ENCODE results near the gene ZFY. TPM values are rescaled to one million over a fixed set of nuclear protein-coding genes. Genes with fewer than 3 reads are reported as not detected.

Gene ZFY
- total and polyA plus RNA-seq, 2 of the 8 experiments (the other 6 are each of a cell fraction or from before 2014, with no cell fraction given) = 1.5 to 8.9 TPM

- Histone ChIP-seq H2BK20ac (ENCODE audit: low read length) (no peak overlapping the region), H2BK15ac (ENCODE audit: low read length) (no peak overlapping the region), H3K56ac (replicated peaks; ENCODE audit: insufficient read length, low read depth, low read length) (no peak overlapping the region), H2BK12ac (ENCODE audit: low read depth, low read length) (no peak overlapping the region), H4K5ac (ENCODE audit: insufficient read length, low read depth, low read length) (no peak overlapping the region), H3K18ac (ENCODE audit: extremely low read depth, low read length) (no peak overlapping the region), H2BK120ac (replicated peaks; ENCODE audit: low read depth, low read length) (no peak overlapping the region), H3K36me3 (ENCODE audit: control insufficient read depth in 2 of 4, insufficient read depth in 4 of 4, low read length in 3 of 4) (no peaks in the 10 kb centered on the region), H3K4me3 (ENCODE audit: extremely low read depth in 1 of 4, insufficient read depth in 2 of 4, low read depth in 3 of 4, low read length in 4 of 4) (no peak overlapping the region), H3K9ac (replicated peaks in 1 of 4; ENCODE audit: extremely low read depth in 1 of 4, low read depth in 3 of 4, low read length in 3 of 4) (no peak overlapping the region), H3K27ac (ENCODE audit: low read depth, low read length) (no peak overlapping the region), H3K23me2 (ENCODE audit: low read depth, low read length) (no peaks in the 10 kb centered on the region), H3K79me1 (ENCODE audit: low read depth, low read length) (no peaks in the 10 kb centered on the region), H3K79me2 (ENCODE audit: control insufficient read depth in 1 of 2, insufficient read depth in 2 of 2, low read length in 2 of 2) (no peaks in the 10 kb centered on the region), H3K27me3 (replicated peaks in 1 of 4; ENCODE audit: control insufficient read depth in 3 of 4, extremely low read depth in 1 of 4, insufficient read depth in 3 of 4, low read length in 3 of 4) (no peaks in the 10 kb centered on the region), H4K91ac (replicated peaks; ENCODE audit: insufficient read length, low read length) (no peak overlapping the region), H3K4me2 (ENCODE audit: insufficient read depth in 1 of 2, low read depth in 2 of 2, low read length in 2 of 2) (no peak overlapping the region), H3K23ac (ENCODE audit: insufficient read length) (no peak overlapping the region), H2AFZ (ENCODE audit: low read length) (no peak overlapping the region), H4K20me1 (replicated peaks in 1 of 2; ENCODE audit: control insufficient read depth in 1 of 2, insufficient read depth in 2 of 2, low read length in 2 of 2) (no peaks in the 10 kb centered on the region), H2AK5ac (ENCODE audit: low read depth, low read length) (no peak overlapping the region), H3K9me3 (ENCODE audit: insufficient read depth in 2 of 2, low read depth in 1 of 2, low read length in 1 of 2) (no peaks in the 10 kb centered on the region), H4K8ac (ENCODE audit: extremely low read depth, insufficient read depth, low read length) (no peak overlapping the region), H3K4ac (replicated peaks; ENCODE audit: insufficient read length, low read depth, low read length) (no peak overlapping the region), H3K14ac (ENCODE audit: insufficient read length) (no peak overlapping the region), H3K4me1 (replicated peaks in 1 of 4; ENCODE audit: control insufficient read depth in 3 of 4, insufficient read depth in 4 of 4, low read length in 3 of 4) (peaks cover 0 to 3% (median under 1%) of the 10 kb centered on the region in 4 experiments; a peak in 1 of 7 replicates), H2BK5ac (ENCODE audit: low read depth, low read length) (no peak overlapping the region)
- CTCF ChIA-PET (ENCODE audit: partially characterized antibody) = no interaction called here
- DNase-seq (ENCODE audit: low read depth in 1 of 2, low spot score in 2 of 2) = no peak
- POLR2A ChIA-PET (ENCODE audit: partially characterized antibody) = no interaction called here
- FAIRE-seq = no peak
- no peak for TF ChIP-seq CBX8 (IDR thresholded peaks at IDR 0.05; ENCODE audit: borderline replicate concordance, low read depth, low read length)
- no peak for TF ChIP-seq CBX5 (IDR thresholded peaks at IDR 0.05; ENCODE audit: low read depth, low read length)
- no peak for TF ChIP-seq SRF (IDR thresholded peaks at IDR 0.05; ENCODE audit: low read depth, low read length)
- no peak for TF ChIP-seq TAF1 (IDR thresholded peaks at IDR 0.05; ENCODE audit: low read depth, low read length)
- TF ChIP-seq BCL11A (IDR thresholded peaks at IDR 0.05; ENCODE audit: low read depth in 2 of 2, low read length in 2 of 2) = no peak
- no peak for TF ChIP-seq GABPA (IDR thresholded peaks at IDR 0.05; ENCODE audit: borderline replicate concordance, insufficient read depth, low read length)
- TF ChIP-seq SAP30 (IDR thresholded peaks at IDR 0.05; ENCODE audit: insufficient read depth, insufficient replicate concordance, low read length) = no peak
- no peak for TF ChIP-seq EZH2 (IDR thresholded peaks at IDR 0.05; ENCODE audit: low read depth, low read length, severe bottlenecking)
- no peak for TF ChIP-seq MAX (IDR thresholded peaks at IDR 0.05)
- no peak for TF ChIP-seq SIRT6 (IDR thresholded peaks at IDR 0.05; ENCODE audit: low read length)
- TF ChIP-seq RAD21 (IDR thresholded peaks at IDR 0.05 in 1 of 2, conservative IDR thresholded peaks at IDR 0.05 in 1 of 2; ENCODE audit: low read depth in 2 of 2, low read length in 2 of 2) = no peak
- no peak for TF ChIP-seq CHD1 (IDR thresholded peaks at IDR 0.05; ENCODE audit: low read depth, low read length)
- TF ChIP-seq YY1 (IDR thresholded peaks at IDR 0.05; ENCODE audit: low read depth, low read length) = no peak
- TF ChIP-seq ASH2L (IDR thresholded peaks at IDR 0.05; ENCODE audit: low read length) = no peak
- no peak for TF ChIP-seq BRCA1 (IDR thresholded peaks at IDR 0.05; ENCODE audit: low read depth, low read length)
- no peak for TF ChIP-seq CREB1 (IDR thresholded peaks at IDR 0.05)
- no peak for TF ChIP-seq POLR2A (IDR thresholded peaks at IDR 0.05; ENCODE audit: control extremely low read depth in 1 of 2, low read depth in 2 of 2, low read length in 2 of 2)
Measured at GRCh38 chrY:3002190-3002589, 67.0 kb downstream of the ZFY start.

All from H1 (cell line).